Caco-2 (cell line): ENCODE measurements around the gene CTTN. TPM values are rescaled to one million over a fixed set of nuclear protein-coding genes. Genes with fewer than 3 reads are reported as not detected.
A peak's percentile ranks its signal among the peaks of the same experiment; 100 is the strongest.

Experiments used
- BruUV-seq: library from RNA; stranded (reverse); fragments of 400-500 nt; replicated peaks from 2 replicates; lab custom pipeline; 2021; lab: Mats Ljungman, UMichigan
- CTCF ChIA-PET: fragments of 300-600 bp; sonication (Branson Sonifier 250); formaldehyde crosslinking; loops from one replicate; lab custom pipeline; 2022; ENCODE audit warnings: antibody characterized with exemption; lab: Charles Lee
- POLR2A ChIA-PET: fragments of 300-600 bp; sonication (Branson Sonifier 250); formaldehyde crosslinking; loops from one replicate; lab custom pipeline; 2022; ENCODE audit warnings: antibody characterized with exemption; lab: Charles Lee
- DNase-seq, 2 experiments: peaks; one replicate each; pipeline versions ENCODE4 v3.0.0 to v3.0.0-alpha.2; 2020 to 2022
- H3K27me3 ChIP-seq: replicated peaks from 2 replicates; pipeline ENCODE4 v1.6.0; 2011; ENCODE audit warnings: low read length; ENCODE audit not compliant: control insufficient read depth, insufficient read depth
- H3K36me3 ChIP-seq: 2 replicates; pipeline ENCODE4 v1.5.1; 2011; ENCODE audit warnings: low read length; ENCODE audit not compliant: control insufficient read depth, insufficient read depth
- H3K4me1 ChIP-seq: fragments of 250-450 bp; sonication (Bioruptor Pico); 2 replicates; pipeline ENCODE4 v1.5.1; 2020; ENCODE audit warnings: mild to moderate bottlenecking
- H3K4me3 ChIP-seq: 2 replicates; pipeline ENCODE4 v1.5.1; 2011; ENCODE audit warnings: low read depth, mild to moderate bottlenecking, control low read depth, low read length
- H3K9me3 ChIP-seq: fragments of 250-450 bp; sonication (Bioruptor Pico); 2 replicates; pipeline ENCODE4 v1.5.1; 2020; ENCODE audit warnings: mild to moderate bottlenecking, moderate library complexity
- H3K27ac Mint-ChIP-seq: one replicate; pipeline ENCODE4 v1.8.0; 2022; ENCODE audit warnings: mixed read lengths; ENCODE audit not compliant: unreplicated experiment
- H3K27me3 Mint-ChIP-seq: one replicate; pipeline ENCODE4 v1.8.0; 2022; ENCODE audit warnings: mixed read lengths; ENCODE audit not compliant: insufficient read depth, unreplicated experiment
- H3K36me3 Mint-ChIP-seq: one replicate; pipeline ENCODE4 v1.8.0; 2022; ENCODE audit warnings: mild to moderate bottlenecking, mixed read lengths; ENCODE audit not compliant: insufficient read depth, unreplicated experiment
- H3K4me1 Mint-ChIP-seq: one replicate; pipeline ENCODE4 v1.8.0; 2022; ENCODE audit warnings: low read depth, mixed read lengths; ENCODE audit not compliant: unreplicated experiment
- H3K4me3 Mint-ChIP-seq: one replicate; pipeline ENCODE4 v1.8.0; 2022; ENCODE audit warnings: mild to moderate bottlenecking, moderate library complexity, mixed read lengths; ENCODE audit not compliant: unreplicated experiment
- H3K9me3 Mint-ChIP-seq: one replicate; pipeline ENCODE4 v1.8.0; 2022; ENCODE audit warnings: mixed read lengths; ENCODE audit not compliant: unreplicated experiment
- intact Hi-C: fragments of 100-400 bp; cut with micrococcal nuclease; formaldehyde crosslinking; loops from one replicate; pipeline ENCODE4 v1.10.0; 2022; ENCODE audit not compliant: unreplicated experiment
- total RNA-seq: library from RNA; stranded (reverse); gene quantifications from 2 replicates; pipeline ENCODE4 v1.2.3, GENCODE V29; 2022
- TF ChIP-seq, protein P1 (sequence below), 2 experiments: fragments of 200-600 bp in 1 of 2; IDR thresholded peaks; 1 replicate in 1 of 2; 2 replicates in 1 of 2; pipeline versions ENCODE4 v1.5.1 to v1.8.0; 2011 to 2022; ENCODE audit warnings: antibody characterized with exemption in 1 of 2, control low read depth in 1 of 2, inconsistent platforms in 1 of 2, low read depth in 1 of 2, low read length in 1 of 2, mild to moderate bottlenecking in 1 of 2, moderate library complexity in 1 of 2; ENCODE audit not compliant: insufficient read depth in 1 of 2, severe bottlenecking in 1 of 2, unreplicated experiment in 1 of 2

CTTN gene
- total RNA-seq, 1 experiment from 2014 or later, result 502 TPM

DNA sequence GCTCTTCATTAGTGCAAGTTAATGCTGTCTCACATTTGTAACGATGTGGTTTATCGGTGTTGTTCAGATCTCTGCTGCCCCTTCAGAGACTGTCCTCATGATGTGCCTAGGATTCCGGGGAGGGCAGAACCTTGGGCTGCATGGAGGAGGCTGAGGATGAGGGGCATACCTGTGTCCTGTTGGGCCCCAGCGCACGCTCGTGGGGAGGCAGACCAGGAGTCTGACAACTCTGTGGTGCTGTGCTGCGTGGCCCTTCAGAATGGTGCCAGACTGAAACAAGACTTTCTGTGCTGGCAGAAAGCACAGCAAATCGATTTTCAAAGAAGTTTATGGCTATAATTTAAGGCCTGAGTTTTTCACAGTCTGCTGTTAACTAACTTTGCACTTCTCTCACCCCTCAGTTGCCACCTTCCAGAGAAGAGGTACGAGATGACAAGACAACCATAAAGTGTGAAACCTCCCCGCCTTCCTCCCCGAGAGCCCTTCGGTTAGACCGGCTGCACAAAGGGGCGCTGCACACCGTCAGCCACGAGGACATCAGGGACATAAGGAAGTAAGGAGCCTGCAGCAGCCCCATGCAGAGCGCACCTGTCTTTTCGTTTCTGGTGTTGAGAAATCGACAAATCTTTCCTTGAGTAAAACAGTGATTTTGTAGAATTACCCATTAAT is 44.3 kb upstream of the CTTN start:
- CTCF ChIA-PET, result no interaction called here
- TF ChIP-seq, protein P1, sequence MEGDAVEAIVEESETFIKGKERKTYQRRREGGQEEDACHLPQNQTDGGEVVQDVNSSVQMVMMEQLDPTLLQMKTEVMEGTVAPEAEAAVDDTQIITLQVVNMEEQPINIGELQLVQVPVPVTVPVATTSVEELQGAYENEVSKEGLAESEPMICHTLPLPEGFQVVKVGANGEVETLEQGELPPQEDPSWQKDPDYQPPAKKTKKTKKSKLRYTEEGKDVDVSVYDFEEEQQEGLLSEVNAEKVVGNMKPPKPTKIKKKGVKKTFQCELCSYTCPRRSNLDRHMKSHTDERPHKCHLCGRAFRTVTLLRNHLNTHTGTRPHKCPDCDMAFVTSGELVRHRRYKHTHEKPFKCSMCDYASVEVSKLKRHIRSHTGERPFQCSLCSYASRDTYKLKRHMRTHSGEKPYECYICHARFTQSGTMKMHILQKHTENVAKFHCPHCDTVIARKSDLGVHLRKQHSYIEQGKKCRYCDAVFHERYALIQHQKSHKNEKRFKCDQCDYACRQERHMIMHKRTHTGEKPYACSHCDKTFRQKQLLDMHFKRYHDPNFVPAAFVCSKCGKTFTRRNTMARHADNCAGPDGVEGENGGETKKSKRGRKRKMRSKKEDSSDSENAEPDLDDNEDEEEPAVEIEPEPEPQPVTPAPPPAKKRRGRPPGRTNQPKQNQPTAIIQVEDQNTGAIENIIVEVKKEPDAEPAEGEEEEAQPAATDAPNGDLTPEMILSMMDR (IDR thresholded peaks at IDR 0.05; ENCODE audit: insufficient read depth in 1 of 2, low read depth in 1 of 2, low read length in 1 of 2, severe bottlenecking in 1 of 2, unreplicated experiment in 1 of 2), result no peak
- no peak for DNase-seq
- H3K9me3 Mint-ChIP-seq, result no peaks in the 10 kb centered on the region
- POLR2A ChIA-PET, result no interaction called here
- H3K36me3 ChIP-seq, result peaks cover 8% of the 10 kb centered on the region
- H3K4me3 ChIP-seq, result no peak overlapping the region
- no peaks in the 10 kb centered on the region for H3K4me1 Mint-ChIP-seq
- H3K27me3 ChIP-seq, result no peaks in the 10 kb centered on the region
- H3K9me3 ChIP-seq, result no peaks in the 10 kb centered on the region
- intact Hi-C loops, result no loop called here
- H3K4me3 Mint-ChIP-seq, result no peak overlapping the region
- peaks cover 95% of the 10 kb centered on the region for H3K36me3 Mint-ChIP-seq
- H3K27ac Mint-ChIP-seq, result peak overlapping the region; percentile 45
- BruUV-seq, result no TSS peak
- H3K27me3 Mint-ChIP-seq, result no peaks in the 10 kb centered on the region
- no peaks in the 10 kb centered on the region for H3K4me1 ChIP-seq

DNA sequence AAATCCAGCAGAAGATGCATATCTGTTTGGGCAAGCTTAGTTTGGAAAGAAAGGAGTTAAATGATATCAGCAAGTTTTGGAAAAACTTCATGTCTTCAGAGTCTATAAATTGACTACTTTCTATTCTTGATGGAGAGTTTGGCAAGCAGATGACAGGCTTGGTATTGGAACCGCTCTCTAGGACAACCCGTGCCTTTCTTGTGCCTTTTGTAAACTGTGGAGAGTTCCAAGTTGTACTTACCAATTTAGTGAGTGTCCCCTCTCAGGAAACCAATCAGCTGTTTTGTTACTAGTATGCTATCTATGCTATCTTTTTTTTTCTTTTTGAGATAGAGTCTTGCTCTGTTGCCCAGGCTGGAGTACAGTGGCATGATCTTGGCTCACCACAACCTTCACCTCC is 43.7 kb upstream of the CTTN start:
- no peak overlapping the region for H3K4me3 ChIP-seq
- H3K36me3 ChIP-seq, result peaks cover 8% of the 10 kb centered on the region
- no peak for DNase-seq
- H3K27me3 ChIP-seq, result no peaks in the 10 kb centered on the region
- intact Hi-C loops, result no loop called here
- no peaks in the 10 kb centered on the region for H3K4me1 Mint-ChIP-seq
- peaks cover 95% of the 10 kb centered on the region for H3K36me3 Mint-ChIP-seq
- H3K9me3 Mint-ChIP-seq, result no peaks in the 10 kb centered on the region
- ChIA-PET CTCF (no interaction called here), POLR2A (no interaction called here)
- TF ChIP-seq, protein P1 (IDR thresholded peaks at IDR 0.05; ENCODE audit: insufficient read depth in 1 of 2, low read depth in 1 of 2, low read length in 1 of 2, severe bottlenecking in 1 of 2, unreplicated experiment in 1 of 2), result no peak
- H3K4me3 Mint-ChIP-seq, result no peak overlapping the region
- no TSS peak for BruUV-seq
- no peaks in the 10 kb centered on the region for H3K9me3 ChIP-seq
- no peaks in the 10 kb centered on the region for H3K4me1 ChIP-seq
- no peaks in the 10 kb centered on the region for H3K27me3 Mint-ChIP-seq
- H3K27ac Mint-ChIP-seq, result no peak overlapping the region

DNA sequence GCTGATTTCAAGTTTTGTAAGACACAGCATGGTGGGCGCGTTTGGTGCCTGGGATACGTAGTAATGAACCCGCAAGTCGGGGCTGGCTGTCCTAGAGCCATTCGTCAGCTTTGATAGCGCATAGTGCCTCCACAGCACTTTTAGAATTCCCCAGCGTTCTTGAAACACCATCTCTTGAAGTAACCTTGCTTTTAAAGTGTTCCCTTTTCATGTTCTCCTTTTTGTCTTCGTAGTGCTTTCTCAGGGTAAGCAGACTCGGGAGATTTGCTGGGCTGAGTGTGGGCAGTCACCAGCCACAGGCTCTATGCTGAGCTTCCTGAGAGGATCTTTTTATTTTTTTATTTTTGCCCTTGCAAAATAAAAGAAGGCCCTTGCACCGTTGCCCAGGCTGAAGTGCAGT is 39.6 kb upstream of the CTTN start:
- H3K36me3 Mint-ChIP-seq, result peaks cover 99% of the 10 kb centered on the region
- CTCF ChIA-PET, result no interaction called here
- no peaks in the 10 kb centered on the region for H3K27me3 ChIP-seq
- no peak overlapping the region for H3K4me3 Mint-ChIP-seq
- no peak overlapping the region for H3K27ac Mint-ChIP-seq
- H3K27me3 Mint-ChIP-seq, result no peaks in the 10 kb centered on the region
- H3K4me3 ChIP-seq, result no peak overlapping the region
- H3K4me1 ChIP-seq, result no peaks in the 10 kb centered on the region
- TF ChIP-seq, protein P1 (IDR thresholded peaks at IDR 0.05; ENCODE audit: insufficient read depth in 1 of 2, low read depth in 1 of 2, low read length in 1 of 2, severe bottlenecking in 1 of 2, unreplicated experiment in 1 of 2), result no peak
- peaks cover 9% of the 10 kb centered on the region for H3K36me3 ChIP-seq
- H3K9me3 ChIP-seq, result no peaks in the 10 kb centered on the region
- no peak for DNase-seq
- intact Hi-C loops, result no loop called here
- no peaks in the 10 kb centered on the region for H3K4me1 Mint-ChIP-seq
- H3K9me3 Mint-ChIP-seq, result no peaks in the 10 kb centered on the region
- POLR2A ChIA-PET, result no interaction called here
- BruUV-seq, result no TSS peak
